ENCODE data around the gene CFL1. TPM values are rescaled to one million over a fixed set of nuclear protein-coding genes. Genes with fewer than 3 reads are reported as not detected.
"Not testable (repeated sequence)": the region's sequence is repeated elsewhere in the genome, so short reads cannot be mapped to it uniquely, and the experiment has no call there.

Gene CFL1
- 687 and 848 TPM in 2 replicates for total RNA-seq

- peak; percentile 99 for DNase-seq (ENCODE audit: low read depth in 2 of 2)
Measured at GRCh38 chr11:65857853-65858680, at the start of gene CFL1. Gene CFL1, minus strand, starts transcription at chr11:65858180. Its CDS starts 81 bp downstream, at chr11:65858099.

DNA sequence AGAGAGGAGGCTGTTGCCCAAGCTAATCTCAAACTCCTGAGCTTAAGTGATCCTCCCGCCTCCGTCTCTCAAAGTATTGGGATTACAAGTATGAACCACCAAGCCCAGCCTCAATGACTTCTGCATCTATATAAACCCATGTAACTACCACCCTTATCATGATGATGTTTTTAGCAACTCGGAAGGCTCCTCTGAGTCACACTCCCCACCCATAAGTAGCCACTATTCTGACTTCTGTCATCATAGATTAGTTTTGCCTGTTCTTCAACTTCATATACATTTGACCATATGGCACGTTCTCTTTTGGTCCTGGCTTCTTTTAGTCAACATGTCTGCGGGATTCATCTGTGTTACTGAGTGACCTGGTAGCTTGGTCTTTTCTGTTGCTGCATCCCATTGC is 48.6 kb upstream of the CFL1 start:
- DNase-seq (ENCODE audit: low read depth in 2 of 2), result no peak

GRCh38 chr11:65903715-65904114 is 45.7 kb upstream of the CFL1 start:
- no peak for DNase-seq (ENCODE audit: low read depth in 2 of 2)

- peak in 1 of 2 donors; percentile 49 for DNase-seq (ENCODE audit: low read depth in 2 of 2)
Measured at GRCh38 chr11:65903068-65903481, 45.1 kb upstream of the CFL1 start.

DNA sequence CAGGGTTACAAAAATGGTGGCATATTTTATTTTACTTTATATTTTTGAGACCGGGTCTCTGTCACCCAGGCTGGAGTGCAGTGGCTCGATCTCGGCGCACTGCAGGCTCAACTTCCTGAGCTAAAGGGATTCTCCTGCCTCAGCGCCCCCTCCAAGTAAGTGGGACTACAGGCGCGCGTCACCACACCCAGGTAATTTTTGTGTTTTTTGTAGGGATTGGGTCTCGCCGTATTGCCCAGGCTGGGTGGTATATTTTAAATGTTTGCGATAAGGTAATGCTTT is 42.9 kb upstream of the CFL1 start:
- DNase-seq (ENCODE audit: low read depth in 2 of 2), result no peak

- DNase-seq (ENCODE audit: low read depth in 2 of 2), result peak; percentile 78 to 97
Measured at GRCh38 chr11:65900125-65900898, 42.3 kb upstream of the CFL1 start, which contains the start of gene FOSL1. Gene FOSL1, minus strand, starts transcription at chr11:65900388. Its CDS starts 49 bp downstream, at chr11:65900339.

- DNase-seq (ENCODE audit: low read depth in 2 of 2), result peak; percentile 76 to 86
Measured at GRCh38 chr11:65899356-65900124, 41.6 kb upstream of the CFL1 start.

DNA sequence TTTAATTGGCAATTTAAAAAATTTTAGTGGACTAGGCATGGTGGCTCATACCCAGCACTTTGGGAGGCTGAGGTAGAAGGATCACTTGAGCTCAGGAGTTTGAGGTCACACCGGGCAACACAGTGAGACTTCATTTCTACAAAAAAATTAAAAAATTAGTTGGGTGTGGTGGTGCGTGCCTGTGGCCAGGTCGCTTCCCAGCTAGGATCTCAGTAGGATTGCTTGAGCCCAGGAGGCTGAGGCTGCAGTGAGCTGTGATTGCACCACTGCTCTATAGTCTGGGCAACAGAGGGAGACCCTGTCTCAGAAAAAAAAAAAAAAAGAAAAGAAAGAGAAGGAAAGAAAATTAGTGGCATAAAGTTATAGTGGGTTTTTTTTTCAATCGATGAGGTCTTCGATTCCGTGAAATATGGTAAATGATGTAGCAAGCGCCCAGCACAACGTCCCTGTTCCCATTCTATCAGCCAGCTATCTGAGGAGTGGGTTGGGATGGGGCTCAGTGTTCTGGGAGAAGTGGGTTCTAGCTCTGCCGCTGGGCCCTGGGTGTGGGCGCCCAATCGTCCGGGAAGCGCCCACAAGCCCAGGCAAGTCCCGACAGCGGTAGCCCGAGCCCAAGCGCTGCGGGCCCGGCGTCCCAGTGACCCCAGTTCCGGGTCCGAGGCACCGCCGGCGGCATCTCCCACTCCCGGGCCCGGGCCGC is 40.8 kb upstream of the CFL1 start:
- DNase-seq (ENCODE audit: low read depth in 2 of 2), result no peak

GRCh38 chr11:65897020-65897471 is 39.1 kb upstream of the CFL1 start:
- DNase-seq (ENCODE audit: low read depth in 2 of 2), result no peak

DNA sequence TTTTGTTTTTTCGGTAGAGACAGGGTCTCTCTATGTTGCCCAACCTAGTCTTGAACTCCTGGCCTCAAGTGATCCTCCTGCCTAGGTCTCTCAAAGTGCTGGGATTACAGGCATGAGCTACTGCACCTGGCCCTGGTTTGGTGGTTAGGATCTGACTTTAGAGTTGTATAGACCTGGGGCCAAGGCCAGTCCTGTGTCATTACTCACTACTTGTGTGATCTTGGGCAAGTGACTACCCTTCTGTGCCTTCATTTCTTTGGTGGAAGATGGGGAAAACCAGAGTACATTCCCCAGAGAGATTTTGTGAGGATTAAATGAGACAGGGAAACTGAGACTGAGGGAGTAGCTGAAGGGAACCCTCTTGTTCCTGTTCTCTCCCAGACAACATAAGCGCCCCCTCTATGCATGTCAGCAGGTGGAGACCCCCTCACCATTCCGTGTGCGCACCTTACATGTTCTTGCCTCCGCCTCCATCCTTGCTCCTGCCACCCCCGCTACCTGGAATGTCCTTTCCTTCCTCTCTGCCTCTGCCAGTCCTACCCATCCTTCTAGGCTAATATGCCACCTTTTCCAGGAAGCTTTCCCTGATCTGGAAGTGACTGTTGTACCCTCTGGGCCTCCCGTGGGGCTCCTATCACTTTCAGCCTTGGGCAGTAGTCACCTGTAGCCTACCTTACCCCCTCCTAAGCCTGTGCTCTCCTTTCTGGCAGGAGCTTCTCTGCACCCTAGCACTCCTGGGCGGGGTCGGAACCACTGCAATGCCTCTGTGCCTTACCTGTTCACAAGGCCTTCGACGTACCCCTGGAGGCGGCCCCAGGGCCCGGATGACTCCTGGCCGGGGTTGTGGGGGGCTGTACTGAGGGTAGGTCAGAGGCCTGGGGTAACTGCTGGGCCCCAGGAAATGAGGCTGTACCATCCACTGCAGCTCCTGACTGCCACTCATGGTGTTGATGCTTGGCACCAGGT is 38.3 kb upstream of the CFL1 start:
- no peak for DNase-seq (ENCODE audit: low read depth in 2 of 2)

- no peak for DNase-seq (ENCODE audit: low read depth in 2 of 2)
Measured at GRCh38 chr11:65895482-65895981, 37.6 kb upstream of the CFL1 start.

GRCh38 chr11:65894034-65894591 is 36.1 kb upstream of the CFL1 start:
- DNase-seq (ENCODE audit: low read depth in 2 of 2), result peak in 1 of 2 donors; percentile 66

- no peak for DNase-seq (ENCODE audit: low read depth in 2 of 2)
Measured at GRCh38 chr11:65892661-65893317, 34.8 kb upstream of the CFL1 start.

DNA sequence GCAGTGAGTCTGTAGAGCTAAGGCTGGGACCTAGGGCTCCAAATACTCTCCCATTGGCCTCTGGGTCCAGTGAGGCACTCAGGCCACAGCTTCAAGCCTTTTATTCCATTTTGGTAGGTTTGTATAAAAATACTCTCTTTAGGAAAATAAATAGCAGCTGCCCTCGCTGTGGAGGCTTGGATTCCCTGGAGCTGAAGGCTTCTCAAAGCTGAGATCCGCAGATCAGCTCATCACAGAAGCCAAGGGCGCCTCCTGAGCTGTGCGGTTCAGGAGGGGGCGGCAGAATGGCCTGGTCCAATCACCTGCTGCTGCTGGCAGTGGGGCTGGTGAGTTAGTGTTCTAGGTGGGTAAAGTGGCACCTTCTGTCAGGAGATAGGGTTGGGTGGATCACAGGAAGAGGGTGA is 34.2 kb upstream of the CFL1 start:
- DNase-seq (ENCODE audit: low read depth in 2 of 2), result not testable (repeated sequence)

DNA sequence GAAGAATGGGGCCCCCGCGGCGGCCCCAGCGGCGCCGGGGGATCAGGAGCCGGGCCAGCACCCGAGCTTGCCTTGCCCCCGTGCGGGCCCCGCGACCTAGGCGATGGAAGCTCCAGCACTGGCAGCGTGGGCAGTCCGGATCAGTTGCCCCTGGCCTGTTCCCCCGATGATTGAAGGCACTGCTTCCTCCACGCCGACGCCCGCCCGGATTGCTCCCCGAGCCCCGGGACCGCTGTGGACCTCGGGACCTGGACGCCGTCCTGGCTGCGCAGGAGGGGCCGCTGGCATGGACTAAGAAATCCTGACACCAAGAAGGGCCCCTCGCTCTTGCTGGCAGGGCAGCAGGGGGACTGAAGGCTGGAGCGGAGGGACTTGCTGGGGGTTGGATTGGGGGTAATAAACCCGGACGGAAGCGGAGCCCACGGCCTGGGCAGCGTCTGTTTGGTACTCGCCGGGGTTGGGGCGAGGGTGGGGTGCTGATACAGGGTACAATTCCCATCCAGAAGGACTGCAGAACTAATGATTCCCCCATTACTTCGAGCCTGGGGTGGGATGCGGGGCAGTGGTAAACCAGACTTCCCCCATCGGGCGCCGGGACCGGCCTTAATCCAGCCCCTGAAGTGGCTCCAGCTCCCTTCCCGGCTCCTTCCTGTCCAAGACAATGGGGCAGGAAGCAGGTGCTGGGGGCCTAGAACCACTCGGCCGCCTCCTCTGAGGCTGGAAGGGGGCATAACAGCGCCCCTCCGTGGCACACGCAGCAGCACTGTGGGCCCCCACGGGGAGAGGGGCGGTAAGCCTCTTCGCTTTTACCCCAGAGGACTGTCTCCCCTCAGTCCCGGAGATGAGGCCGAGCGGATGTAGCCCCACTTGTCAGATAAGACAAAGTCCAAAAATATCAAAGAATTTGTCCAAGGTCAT is 33.5 kb upstream of the CFL1 start:
- peak; percentile 55 to 93 for DNase-seq (ENCODE audit: low read depth in 2 of 2)

GRCh38 chr11:65890324-65891218 is 32.6 kb upstream of the CFL1 start, which contains the start of gene CCDC85B:
Gene CCDC85B, plus strand, starts transcription at chr11:65890673. Its CDS starts 111 bp downstream, at chr11:65890784.
- peak; percentile 96 to 97 for DNase-seq (ENCODE audit: low read depth in 2 of 2)

Data from lung microvascular endothelial cell (primary cell).